ENCODE data around the gene GGT6. TPM values are rescaled to one million over a fixed set of nuclear protein-coding genes. Genes with fewer than 3 reads are reported as not detected.

The GGT6 gene
- total RNA-seq, 1 donor from 2014 or later: not detected

DNA sequence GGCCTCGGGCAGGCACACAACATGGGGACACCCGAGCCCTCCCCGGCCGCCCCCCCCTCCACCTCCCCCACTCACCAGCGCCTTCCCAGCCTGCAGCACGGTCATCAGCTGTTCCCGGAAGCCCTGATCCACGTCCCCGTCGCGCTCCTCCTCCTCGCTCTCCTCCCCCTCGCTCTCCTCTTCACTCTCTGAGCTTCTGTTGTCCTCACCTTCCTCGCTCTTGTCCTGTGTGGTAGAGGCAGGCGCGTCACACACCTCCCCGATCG is 15.5 kb downstream of the GGT6 start:
- H3K27me3 ChIP-seq (ENCODE audit: insufficient read depth, low read length): no peaks in the 10 kb centered on the region
- peaks cover 4% of the 10 kb centered on the region for H3K4me1 ChIP-seq (ENCODE audit: insufficient read depth, low read length)
- peaks cover 9% of the 10 kb centered on the region for H3K36me3 ChIP-seq (ENCODE audit: insufficient read depth, low read length)
- no peak overlapping the region for H3K27ac ChIP-seq (ENCODE audit: low read depth, low read length)
- no peaks in the 10 kb centered on the region for H3K9me3 ChIP-seq (ENCODE audit: insufficient read depth, low read depth, low read length)
- peaks cover 35% of the 10 kb centered on the region for H4K20me1 ChIP-seq (ENCODE audit: insufficient read depth, low read length)
- no peaks in the 10 kb centered on the region for H3K27me3 Mint-ChIP-seq (ENCODE audit: low read depth, unreplicated experiment)
- H3K36me3 Mint-ChIP-seq (ENCODE audit: low read depth, unreplicated experiment): peaks cover 3% of the 10 kb centered on the region
- H3K27ac Mint-ChIP-seq (ENCODE audit: unreplicated experiment): no peak overlapping the region
- no peaks in the 10 kb centered on the region for H3K79me2 ChIP-seq (ENCODE audit: insufficient read depth, low read length)
- H3K9me3 Mint-ChIP-seq (ENCODE audit: unreplicated experiment): no peaks in the 10 kb centered on the region
- no peak overlapping the region for H3K4me2 ChIP-seq (ENCODE audit: low read length)
- no peak overlapping the region for H3K4me3 ChIP-seq (ENCODE audit: insufficient read depth, low read depth, low read length)
- no peak overlapping the region for H3K9ac ChIP-seq (ENCODE audit: low read length)
- peaks cover 2% of the 10 kb centered on the region for H3K4me1 Mint-ChIP-seq (ENCODE audit: low read depth, unreplicated experiment)
- TF ChIP-seq, protein P1, sequence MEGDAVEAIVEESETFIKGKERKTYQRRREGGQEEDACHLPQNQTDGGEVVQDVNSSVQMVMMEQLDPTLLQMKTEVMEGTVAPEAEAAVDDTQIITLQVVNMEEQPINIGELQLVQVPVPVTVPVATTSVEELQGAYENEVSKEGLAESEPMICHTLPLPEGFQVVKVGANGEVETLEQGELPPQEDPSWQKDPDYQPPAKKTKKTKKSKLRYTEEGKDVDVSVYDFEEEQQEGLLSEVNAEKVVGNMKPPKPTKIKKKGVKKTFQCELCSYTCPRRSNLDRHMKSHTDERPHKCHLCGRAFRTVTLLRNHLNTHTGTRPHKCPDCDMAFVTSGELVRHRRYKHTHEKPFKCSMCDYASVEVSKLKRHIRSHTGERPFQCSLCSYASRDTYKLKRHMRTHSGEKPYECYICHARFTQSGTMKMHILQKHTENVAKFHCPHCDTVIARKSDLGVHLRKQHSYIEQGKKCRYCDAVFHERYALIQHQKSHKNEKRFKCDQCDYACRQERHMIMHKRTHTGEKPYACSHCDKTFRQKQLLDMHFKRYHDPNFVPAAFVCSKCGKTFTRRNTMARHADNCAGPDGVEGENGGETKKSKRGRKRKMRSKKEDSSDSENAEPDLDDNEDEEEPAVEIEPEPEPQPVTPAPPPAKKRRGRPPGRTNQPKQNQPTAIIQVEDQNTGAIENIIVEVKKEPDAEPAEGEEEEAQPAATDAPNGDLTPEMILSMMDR (IDR thresholded peaks at IDR 0.05; ENCODE audit: insufficient read depth, low read depth, low read length): no peak
- TF ChIP-seq EZH2 (IDR thresholded peaks at IDR 0.05; ENCODE audit: insufficient read depth, low read length): no peak
- no peak overlapping the region for H3K4me3 Mint-ChIP-seq (ENCODE audit: unreplicated experiment)
- no peak for FAIRE-seq
- no peak for DNase-seq (ENCODE audit: low read depth)
- no peak overlapping the region for H2AFZ ChIP-seq (ENCODE audit: low read depth, low read length)

- H3K36me3 ChIP-seq (ENCODE audit: insufficient read depth, low read length): peaks cover 9% of the 10 kb centered on the region
Measured at GRCh38 chr17:4544135-4544950, 16.0 kb downstream of the GGT6 start.

More at GRCh38 chr17:4544135-4544950, 16.0 kb downstream of the GGT6 start:
- peaks cover 3% of the 10 kb centered on the region for H3K36me3 Mint-ChIP-seq (ENCODE audit: low read depth, unreplicated experiment)
- H3K4me1 ChIP-seq (ENCODE audit: insufficient read depth, low read length): peaks cover 4% of the 10 kb centered on the region
- no peak overlapping the region for H2AFZ ChIP-seq (ENCODE audit: low read depth, low read length)
- peaks cover 2% of the 10 kb centered on the region for H3K4me1 Mint-ChIP-seq (ENCODE audit: low read depth, unreplicated experiment)
- no peaks in the 10 kb centered on the region for H3K9me3 ChIP-seq (ENCODE audit: insufficient read depth, low read depth, low read length)
- H3K27me3 ChIP-seq (ENCODE audit: insufficient read depth, low read length): no peaks in the 10 kb centered on the region
- H3K79me2 ChIP-seq (ENCODE audit: insufficient read depth, low read length): no peaks in the 10 kb centered on the region
- H3K9me3 Mint-ChIP-seq (ENCODE audit: unreplicated experiment): no peaks in the 10 kb centered on the region
- H3K27ac ChIP-seq (ENCODE audit: low read depth, low read length): no peak overlapping the region
- no peak overlapping the region for H3K4me2 ChIP-seq (ENCODE audit: low read length)
- no peak overlapping the region for H3K27ac Mint-ChIP-seq (ENCODE audit: unreplicated experiment)
- DNase-seq (ENCODE audit: low read depth) (no peak), FAIRE-seq (no peak)
- peaks cover 30% of the 10 kb centered on the region for H4K20me1 ChIP-seq (ENCODE audit: insufficient read depth, low read length)
- H3K9ac ChIP-seq (ENCODE audit: low read length): no peak overlapping the region
- no peaks in the 10 kb centered on the region for H3K27me3 Mint-ChIP-seq (ENCODE audit: low read depth, unreplicated experiment)
- TF ChIP-seq EZH2 (IDR thresholded peaks at IDR 0.05; ENCODE audit: insufficient read depth, low read length): no peak
- TF ChIP-seq, protein P1 (IDR thresholded peaks at IDR 0.05; ENCODE audit: insufficient read depth, low read depth, low read length): no peak
- no peak overlapping the region for H3K4me3 ChIP-seq (ENCODE audit: insufficient read depth, low read depth, low read length)
- H3K4me3 Mint-ChIP-seq (ENCODE audit: unreplicated experiment): no peak overlapping the region

Data from astrocyte (in vitro differentiated cells and primary cell).